Superior temporal gyrus (tissue), 1 donor: Measurements from ENCODE around the gene PPP1R12C.
"Not testable (repeated sequence)": the region's sequence is repeated elsewhere in the genome, so short reads cannot be mapped to it uniquely, and the experiment has no call there.

Experiments used
- DNase-seq: peaks from one replicate; pipeline ENCODE4 v3.0.0-alpha.2; 2016; ENCODE audit errors: extremely low spot score

The PPP1R12C gene

GRCh38 chr19:55112246-55112776 is 5.1 kb downstream of the PPP1R12C start:
- no peak for DNase-seq

GRCh38 chr19:55111238-55111831 is 6.1 kb downstream of the PPP1R12C start:
- no peak for DNase-seq

- DNase-seq = no peak
Measured at GRCh38 chr19:55109527-55110291, 7.7 kb downstream of the PPP1R12C start.

GRCh38 chr19:55107252-55107651 is 10.2 kb downstream of the PPP1R12C start:
- not testable (repeated sequence) for DNase-seq

GRCh38 chr19:55106591-55106990 is 10.8 kb downstream of the PPP1R12C start:
- DNase-seq = no peak

GRCh38 chr19:55105237-55105636 is 12.2 kb downstream of the PPP1R12C start:
- no peak for DNase-seq

GRCh38 chr19:55103190-55103589 is 14.2 kb downstream of the PPP1R12C start:
- no peak for DNase-seq

GRCh38 chr19:55101261-55101660 is 16.2 kb downstream of the PPP1R12C start:
- DNase-seq = no peak

GRCh38 chr19:55099557-55100506 is 17.6 kb downstream of the PPP1R12C start:
- no peak for DNase-seq

GRCh38 chr19:55098716-55099556 is 18.5 kb downstream of the PPP1R12C start:
- no peak for DNase-seq

GRCh38 chr19:55097864-55098715 is 19.3 kb downstream of the PPP1R12C start:
- DNase-seq = no peak

- no peak for DNase-seq
Measured at GRCh38 chr19:55096061-55096701, 21.3 kb downstream of the PPP1R12C start.

- no peak for DNase-seq
Measured at GRCh38 chr19:55095260-55096060, 22.0 kb downstream of the PPP1R12C start.

- DNase-seq = no peak
Measured at GRCh38 chr19:55094456-55095259, 22.8 kb downstream of the PPP1R12C start.

GRCh38 chr19:55092423-55093318 is 24.8 kb downstream of the PPP1R12C start:
- no peak for DNase-seq

GRCh38 chr19:55091955-55092354 is 25.5 kb downstream of the PPP1R12C start:
- DNase-seq = no peak
